ENCODE results near the gene ANKMY1. TPM values are rescaled to one million over a fixed set of nuclear protein-coding genes. Genes with fewer than 3 reads are reported as not detected.

ANKMY1 gene
- total RNA-seq, 4 donors from 2014 or later = 18.0 to 22.7 (median 21.1) TPM

DNA sequence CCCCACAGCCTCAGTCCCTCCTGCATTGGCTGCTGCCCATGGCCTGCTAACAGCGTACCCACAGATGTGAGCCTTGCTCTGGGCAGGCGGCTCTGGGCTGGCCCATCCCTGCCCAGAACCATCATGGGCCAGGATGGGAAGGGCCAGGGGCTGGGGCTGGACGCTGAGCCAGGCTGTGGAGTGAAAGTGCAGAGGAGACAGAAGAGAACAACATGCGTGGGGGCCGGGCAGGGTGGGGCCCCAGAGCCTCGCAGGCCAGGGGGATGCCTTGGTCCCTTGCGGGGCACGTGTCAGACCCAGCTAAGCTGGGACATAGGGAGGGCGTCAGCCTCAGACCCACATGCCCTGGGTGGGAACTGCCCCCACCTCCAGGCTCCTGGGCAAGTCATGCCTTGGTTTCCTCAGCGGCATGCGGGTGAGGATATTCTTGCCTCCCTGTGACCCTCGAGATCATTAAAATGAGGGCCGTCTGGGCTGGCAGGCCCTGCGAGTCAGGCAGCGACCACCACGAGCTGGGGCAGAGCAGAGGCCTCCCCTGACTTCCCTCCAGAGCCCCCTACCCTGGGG, 95.0 kb downstream of the ANKMY1 start:
- H3K4me3 ChIP-seq (ENCODE audit: low read depth, poor library complexity, severe bottlenecking) = no peak overlapping the region
- TF ChIP-seq POLR2A (IDR thresholded peaks at IDR 0.05) = no peak
- TF ChIP-seq, protein P1, sequence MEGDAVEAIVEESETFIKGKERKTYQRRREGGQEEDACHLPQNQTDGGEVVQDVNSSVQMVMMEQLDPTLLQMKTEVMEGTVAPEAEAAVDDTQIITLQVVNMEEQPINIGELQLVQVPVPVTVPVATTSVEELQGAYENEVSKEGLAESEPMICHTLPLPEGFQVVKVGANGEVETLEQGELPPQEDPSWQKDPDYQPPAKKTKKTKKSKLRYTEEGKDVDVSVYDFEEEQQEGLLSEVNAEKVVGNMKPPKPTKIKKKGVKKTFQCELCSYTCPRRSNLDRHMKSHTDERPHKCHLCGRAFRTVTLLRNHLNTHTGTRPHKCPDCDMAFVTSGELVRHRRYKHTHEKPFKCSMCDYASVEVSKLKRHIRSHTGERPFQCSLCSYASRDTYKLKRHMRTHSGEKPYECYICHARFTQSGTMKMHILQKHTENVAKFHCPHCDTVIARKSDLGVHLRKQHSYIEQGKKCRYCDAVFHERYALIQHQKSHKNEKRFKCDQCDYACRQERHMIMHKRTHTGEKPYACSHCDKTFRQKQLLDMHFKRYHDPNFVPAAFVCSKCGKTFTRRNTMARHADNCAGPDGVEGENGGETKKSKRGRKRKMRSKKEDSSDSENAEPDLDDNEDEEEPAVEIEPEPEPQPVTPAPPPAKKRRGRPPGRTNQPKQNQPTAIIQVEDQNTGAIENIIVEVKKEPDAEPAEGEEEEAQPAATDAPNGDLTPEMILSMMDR (IDR thresholded peaks at IDR 0.05) = no peak
- intact Hi-C loops (cut with DNase I; ENCODE audit: low total_unique reads) = no loop called here
- DNase-seq (ENCODE audit: low spot score in 2 of 2) = no peak
- WGBS, 2 donors = 78 to 81% methylated on average over 14 to 16 of the region's 16 CpGs

DNA sequence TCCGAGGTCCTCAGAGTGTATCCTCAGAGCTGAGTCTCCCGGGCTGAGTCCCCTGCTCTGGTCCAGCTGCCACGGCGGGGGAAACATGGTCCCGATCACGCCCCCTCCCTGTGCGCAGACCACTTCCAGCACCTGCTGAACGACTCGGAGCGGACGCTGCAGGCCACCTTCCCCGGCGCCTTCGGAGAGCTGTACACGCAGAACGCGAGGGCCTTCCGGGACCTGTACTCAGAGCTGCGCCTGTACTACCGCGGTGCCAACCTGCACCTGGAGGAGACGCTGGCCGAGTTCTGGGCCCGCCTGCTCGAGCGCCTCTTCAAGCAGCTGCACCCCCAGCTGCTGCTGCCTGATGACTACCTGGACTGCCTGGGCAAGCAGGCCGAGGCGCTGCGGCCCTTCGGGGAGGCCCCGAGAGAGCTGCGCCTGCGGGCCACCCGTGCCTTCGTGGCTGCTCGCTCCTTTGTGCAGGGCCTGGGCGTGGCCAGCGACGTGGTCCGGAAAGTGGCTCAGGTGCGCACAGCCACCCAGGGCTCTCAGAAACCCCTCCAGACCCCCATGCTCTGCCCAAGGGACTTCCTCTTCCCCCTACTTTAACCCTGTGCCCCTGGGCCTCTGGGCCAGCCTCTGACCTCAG, 95.6 kb downstream of the ANKMY1 start:
- intact Hi-C loops (cut with DNase I; ENCODE audit: low total_unique reads) = no loop called here
- DNase-seq (ENCODE audit: low spot score in 2 of 2) = peak in 1 of 2 donors; percentile 83
- TF ChIP-seq, protein P1 (IDR thresholded peaks at IDR 0.05) = no peak
- no peak for TF ChIP-seq POLR2A (IDR thresholded peaks at IDR 0.05)
- 88 to 89% methylated on average over 29 to 33 of the region's 41 CpGs for WGBS, 2 donors
- no peak overlapping the region for H3K4me3 ChIP-seq (ENCODE audit: low read depth, poor library complexity, severe bottlenecking)

DNA sequence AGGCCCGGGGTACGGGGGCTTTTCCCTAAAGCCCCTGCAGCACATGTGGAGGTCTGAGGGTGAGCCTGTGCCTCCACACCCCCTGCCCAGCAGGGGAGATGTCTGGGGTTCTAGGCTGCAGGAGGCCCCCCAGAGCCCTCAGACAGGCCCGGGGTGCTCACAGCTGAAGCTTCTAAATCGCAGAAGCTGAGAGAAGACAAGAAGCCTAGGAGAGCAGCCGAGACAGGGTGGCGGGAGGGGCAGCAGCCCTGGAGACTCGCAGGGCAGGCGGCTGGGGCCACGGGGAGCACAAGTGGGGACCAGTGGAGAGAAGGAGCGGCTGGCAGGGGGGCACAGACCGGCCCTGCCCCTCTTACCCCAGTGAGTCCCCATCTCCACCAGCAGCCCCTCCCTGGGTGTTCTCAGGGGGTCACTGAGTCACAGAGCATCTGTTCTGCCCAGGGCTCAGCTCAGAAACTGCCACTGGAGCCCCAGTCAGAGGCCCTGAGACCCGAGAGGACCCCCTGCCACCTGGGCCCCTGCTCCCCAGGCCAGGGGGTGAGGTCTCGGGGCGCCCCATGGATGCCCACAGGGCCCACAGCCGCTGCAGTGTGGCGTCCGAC, 96.2 kb downstream of the ANKMY1 start:
- intact Hi-C loops (cut with DNase I; ENCODE audit: low total_unique reads) = no loop called here
- 83 to 89% methylated on average over 10 to 15 of the region's 17 CpGs for WGBS, 2 donors
- TF ChIP-seq, protein P1 (IDR thresholded peaks at IDR 0.05) = no peak
- TF ChIP-seq POLR2A (IDR thresholded peaks at IDR 0.05) = no peak
- peak in 1 of 2 donors; percentile 77 for DNase-seq (ENCODE audit: low spot score in 2 of 2)
- H3K4me3 ChIP-seq (ENCODE audit: low read depth, poor library complexity, severe bottlenecking) = no peak overlapping the region

DNA sequence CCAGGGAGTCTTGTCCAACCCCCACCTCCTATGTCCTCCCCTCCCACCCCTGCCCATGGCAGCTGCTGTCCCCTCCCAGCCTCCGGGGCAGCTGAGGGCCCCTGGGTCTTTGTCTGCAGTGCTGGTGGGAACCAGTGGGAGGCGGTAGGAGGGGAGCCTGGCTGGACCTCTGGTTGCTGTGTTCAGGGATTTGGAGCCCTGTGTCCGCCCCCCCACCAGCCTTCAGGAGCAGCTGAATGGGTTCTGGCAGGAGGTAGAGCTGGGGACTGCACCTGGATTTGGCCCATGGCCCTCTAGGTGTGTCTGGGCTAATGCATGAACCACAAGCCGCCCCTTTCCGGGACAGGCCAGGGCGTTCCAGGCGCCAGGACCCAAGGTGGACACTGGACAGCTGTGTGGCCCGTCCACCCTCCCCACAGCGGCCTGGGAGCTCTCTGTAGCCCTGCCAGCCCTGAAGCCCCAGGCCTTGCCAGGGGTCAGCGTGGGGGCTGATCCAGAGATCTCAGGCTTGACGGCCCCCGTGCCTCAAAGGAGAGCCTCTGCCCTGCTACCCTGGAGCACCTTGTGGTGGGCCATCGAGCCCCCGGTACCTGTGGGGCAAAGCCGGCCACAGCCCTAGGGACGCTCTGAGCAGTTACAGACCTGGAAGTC, 96.9 kb downstream of the ANKMY1 start:
- H3K4me3 ChIP-seq (ENCODE audit: low read depth, poor library complexity, severe bottlenecking) = no peak overlapping the region
- 84 to 92% methylated on average over 10 to 14 of the region's 16 CpGs for WGBS, 2 donors
- TF ChIP-seq, protein P1 (IDR thresholded peaks at IDR 0.05) = no peak
- no peak for TF ChIP-seq POLR2A (IDR thresholded peaks at IDR 0.05)
- peak in 1 of 2 donors; percentile 76 for DNase-seq (ENCODE audit: low spot score in 2 of 2)
- intact Hi-C loops (cut with DNase I; ENCODE audit: low total_unique reads) = no loop called here

DNA sequence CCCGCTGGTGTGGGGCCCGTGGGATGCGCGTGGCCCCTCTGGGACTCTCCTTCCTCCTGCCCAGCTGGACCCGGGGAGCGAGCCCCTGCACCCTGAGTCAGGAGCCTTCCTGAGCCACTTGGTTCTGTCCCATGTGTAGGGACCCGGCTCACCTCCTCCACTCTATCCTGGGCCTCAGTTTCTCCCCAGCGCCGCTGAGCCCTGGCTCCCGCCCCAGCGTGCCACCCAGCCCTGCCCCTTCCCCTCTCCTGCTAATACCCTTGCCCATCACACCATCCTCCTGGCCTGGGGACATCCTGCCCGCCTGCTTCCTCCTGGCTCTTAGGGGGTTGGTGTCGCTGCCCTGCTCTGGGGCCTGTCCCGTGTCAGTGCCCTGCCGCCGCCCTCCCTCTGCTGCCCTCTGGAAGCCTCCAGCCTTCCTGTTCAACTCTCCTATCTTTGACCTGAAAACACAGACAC, 97.5 kb downstream of the ANKMY1 start:
- TF ChIP-seq, protein P1 (IDR thresholded peaks at IDR 0.05) = no peak
- intact Hi-C loops (cut with DNase I; ENCODE audit: low total_unique reads) = no loop called here
- 91 to 94% methylated on average over 12 to 16 of the region's 16 CpGs for WGBS, 2 donors
- DNase-seq (ENCODE audit: low spot score in 2 of 2) = peak in 1 of 2 donors; percentile 85
- no peak overlapping the region for H3K4me3 ChIP-seq (ENCODE audit: low read depth, poor library complexity, severe bottlenecking)

All from lower leg skin (tissue), 4 donors.